ENCODE measurements around the gene GALNT7.

The GALNT7 gene

GRCh38 chr4:173237762-173238161 lies 69.2 kb downstream of the GALNT7 start:
- DNase-seq = peak; percentile 58

- DNase-seq = no peak
Measured at GRCh38 chr4:173240696-173241095, 72.1 kb downstream of the GALNT7 start.

- peak; percentile 32 for DNase-seq
Measured at GRCh38 chr4:173242466-173243250, 74.0 kb downstream of the GALNT7 start.

GRCh38 chr4:173243321-173243720 lies 74.7 kb downstream of the GALNT7 start:
- DNase-seq = no peak

- DNase-seq = no peak
Measured at GRCh38 chr4:173243917-173244658, 75.5 kb downstream of the GALNT7 start.

- DNase-seq = no peak
Measured at GRCh38 chr4:173245952-173246351, 77.3 kb downstream of the GALNT7 start.

- DNase-seq = no peak
Measured at GRCh38 chr4:173246719-173247118, 78.1 kb downstream of the GALNT7 start.

- no peak for DNase-seq
Measured at GRCh38 chr4:173247321-173247720, 78.7 kb downstream of the GALNT7 start.

- DNase-seq = no peak
Measured at GRCh38 chr4:173248690-173249089, 80.1 kb downstream of the GALNT7 start.

GRCh38 chr4:173252024-173252935 lies 83.7 kb downstream of the GALNT7 start:
- peak; percentile 68 for DNase-seq

GRCh38 chr4:173253561-173253960 lies 85.0 kb downstream of the GALNT7 start:
- DNase-seq = no peak

GRCh38 chr4:173254646-173255045 lies 86.0 kb downstream of the GALNT7 start:
- no peak for DNase-seq

- no peak for DNase-seq
Measured at GRCh38 chr4:173256825-173257224, 88.2 kb downstream of the GALNT7 start.

GRCh38 chr4:173257732-173258717 lies 89.4 kb downstream of the GALNT7 start:
- DNase-seq = peak; percentile 84

- DNase-seq = no peak
Measured at GRCh38 chr4:173258866-173259265, 90.3 kb downstream of the GALNT7 start.

GRCh38 chr4:173259310-173259709 lies 90.7 kb downstream of the GALNT7 start:
- DNase-seq = no peak

GRCh38 chr4:173261052-173261451 lies 92.4 kb downstream of the GALNT7 start:
- no peak for DNase-seq

- DNase-seq = no peak
Measured at GRCh38 chr4:173262375-173262774, 93.8 kb downstream of the GALNT7 start.

GRCh38 chr4:173264245-173264644 lies 95.6 kb downstream of the GALNT7 start:
- no peak for DNase-seq

- DNase-seq = peak; percentile 77
Measured at GRCh38 chr4:173264684-173265185, 96.1 kb downstream of the GALNT7 start.

- no peak for DNase-seq
Measured at GRCh38 chr4:173265751-173266150, 97.1 kb downstream of the GALNT7 start.

GRCh38 chr4:173267711-173268110 lies 99.1 kb downstream of the GALNT7 start:
- no peak for DNase-seq

Measured in eye (tissue), 1 donor.